ENCODE results near the gene CAND2.
"Not testable (repeated sequence)": the region's sequence is repeated elsewhere in the genome, so short reads cannot be mapped to it uniquely, and the experiment has no call there.

Gene CAND2

GRCh38 chr3:12833222-12834161 is 37.0 kb downstream of the CAND2 start:
- DNase-seq: no peak

GRCh38 chr3:12835052-12835665 is 38.7 kb downstream of the CAND2 start:
- DNase-seq: no peak

GRCh38 chr3:12837295-12837986 is 41.0 kb downstream of the CAND2 start:
- no peak for DNase-seq

GRCh38 chr3:12838179-12838965 is 41.9 kb downstream of the CAND2 start:
- no peak for DNase-seq

- DNase-seq: no peak
Measured at GRCh38 chr3:12839156-12839946, 42.9 kb downstream of the CAND2 start.

GRCh38 chr3:12840148-12840547 is 43.7 kb downstream of the CAND2 start:
- not testable (repeated sequence) for DNase-seq

GRCh38 chr3:12840591-12841148 is 44.2 kb downstream of the CAND2 start:
- DNase-seq: no peak

GRCh38 chr3:12841149-12841969 is 44.9 kb downstream of the CAND2 start, which contains the start of gene RPL32:
RPL32 (minus strand) TSS chr3:12841565; CDS start chr3:12840237, 1,328 bp downstream.
- DNase-seq: peak; percentile 89

GRCh38 chr3:12841970-12842328 is 45.5 kb downstream of the CAND2 start:
- DNase-seq: no peak

- no peak for DNase-seq
Measured at GRCh38 chr3:12842469-12842868, 46.0 kb downstream of the CAND2 start.

- no peak for DNase-seq
Measured at GRCh38 chr3:12845811-12846210, 49.3 kb downstream of the CAND2 start.

GRCh38 chr3:12852201-12852600 is 55.7 kb downstream of the CAND2 start:
- DNase-seq: no peak

GRCh38 chr3:12853847-12854246 is 57.4 kb downstream of the CAND2 start:
- not testable (repeated sequence) for DNase-seq

- DNase-seq: no peak
Measured at GRCh38 chr3:12854565-12854964, 58.1 kb downstream of the CAND2 start.

- no peak for DNase-seq
Measured at GRCh38 chr3:12856626-12857025, 60.1 kb downstream of the CAND2 start.

- no peak for DNase-seq
Measured at GRCh38 chr3:12859840-12860239, 63.4 kb downstream of the CAND2 start.

- no peak for DNase-seq
Measured at GRCh38 chr3:12861611-12862010, 65.1 kb downstream of the CAND2 start.

GRCh38 chr3:12862387-12862786 is 65.9 kb downstream of the CAND2 start:
- DNase-seq: no peak

- DNase-seq: no peak
Measured at GRCh38 chr3:12865271-12865670, 68.8 kb downstream of the CAND2 start.

- DNase-seq: no peak
Measured at GRCh38 chr3:12866836-12867235, 70.4 kb downstream of the CAND2 start.

Data from islet precursor cell (in vitro differentiated cells).